ENCODE data around the gene CYP2A13. TPM values are rescaled to one million over a fixed set of nuclear protein-coding genes. Genes with fewer than 3 reads are reported as not detected.

Gene CYP2A13
- total and polyA plus RNA-seq, 12 donors, result not detected

DNA sequence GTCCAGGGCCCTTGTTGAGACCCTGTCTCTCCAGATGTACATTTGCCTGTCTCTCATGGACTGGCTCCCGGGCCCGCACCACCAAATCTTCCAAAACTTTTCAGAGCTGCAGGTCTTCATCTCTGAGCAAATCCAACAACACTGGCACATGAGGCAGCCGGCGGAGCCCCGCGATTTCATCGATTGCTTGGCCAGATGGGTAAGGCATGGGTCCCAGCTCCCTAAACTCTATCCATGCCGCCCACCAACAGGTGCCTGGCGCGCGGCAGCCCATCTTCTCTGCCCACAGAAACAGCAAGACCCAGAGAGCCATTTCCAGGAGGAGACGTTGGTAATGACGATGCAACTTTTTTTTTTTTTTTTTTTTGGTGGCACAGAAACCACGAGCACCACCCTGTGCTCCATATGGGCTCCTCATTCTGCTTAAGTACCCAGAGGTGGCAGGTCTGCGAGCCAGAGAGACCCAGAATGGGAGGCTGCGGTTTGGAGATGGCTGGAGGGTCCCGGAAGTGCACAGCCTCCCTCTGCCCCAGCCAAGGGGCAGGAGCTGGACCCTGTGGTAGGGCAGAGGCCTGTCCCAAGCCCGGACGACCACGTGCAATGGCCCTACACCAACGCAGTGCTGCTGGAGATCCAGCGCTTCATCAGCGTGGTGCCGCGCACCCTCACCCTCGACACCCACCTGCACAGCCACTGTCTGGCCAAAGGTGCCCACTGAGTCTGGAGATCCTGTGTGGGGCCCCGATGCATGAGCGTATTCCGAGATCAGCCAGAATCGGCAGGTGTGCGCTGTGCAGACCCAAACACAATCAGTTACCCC, 48.6 kb downstream of the CYP2A13 start:
- no peak for ATAC-seq
- peaks cover 0 to 8% (median 0%) of the 10 kb centered on the region in 7 donors for H3K27me3 ChIP-seq
- H3K9me3 ChIP-seq, result no peaks in the 10 kb centered on the region
- intact Hi-C loops (cut with DNase I), result no loop called here
- peaks cover 0 to 7% (median 0%) of the 10 kb centered on the region in 9 donors for H3K4me1 ChIP-seq
- no peak for DNase-seq
- H3K36me3 ChIP-seq, result no peaks in the 10 kb centered on the region
- no peak overlapping the region for H3K27ac ChIP-seq
- peak overlapping the region in 2 of 10 donors; percentile 61 for H3K4me3 ChIP-seq
- WGBS, 2 donors, result 95 to 96% methylated on average over 31 of the region's 31 CpGs
- TF ChIP-seq, protein P1, sequence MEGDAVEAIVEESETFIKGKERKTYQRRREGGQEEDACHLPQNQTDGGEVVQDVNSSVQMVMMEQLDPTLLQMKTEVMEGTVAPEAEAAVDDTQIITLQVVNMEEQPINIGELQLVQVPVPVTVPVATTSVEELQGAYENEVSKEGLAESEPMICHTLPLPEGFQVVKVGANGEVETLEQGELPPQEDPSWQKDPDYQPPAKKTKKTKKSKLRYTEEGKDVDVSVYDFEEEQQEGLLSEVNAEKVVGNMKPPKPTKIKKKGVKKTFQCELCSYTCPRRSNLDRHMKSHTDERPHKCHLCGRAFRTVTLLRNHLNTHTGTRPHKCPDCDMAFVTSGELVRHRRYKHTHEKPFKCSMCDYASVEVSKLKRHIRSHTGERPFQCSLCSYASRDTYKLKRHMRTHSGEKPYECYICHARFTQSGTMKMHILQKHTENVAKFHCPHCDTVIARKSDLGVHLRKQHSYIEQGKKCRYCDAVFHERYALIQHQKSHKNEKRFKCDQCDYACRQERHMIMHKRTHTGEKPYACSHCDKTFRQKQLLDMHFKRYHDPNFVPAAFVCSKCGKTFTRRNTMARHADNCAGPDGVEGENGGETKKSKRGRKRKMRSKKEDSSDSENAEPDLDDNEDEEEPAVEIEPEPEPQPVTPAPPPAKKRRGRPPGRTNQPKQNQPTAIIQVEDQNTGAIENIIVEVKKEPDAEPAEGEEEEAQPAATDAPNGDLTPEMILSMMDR (IDR thresholded peaks at IDR 0.05), result no peak

DNA sequence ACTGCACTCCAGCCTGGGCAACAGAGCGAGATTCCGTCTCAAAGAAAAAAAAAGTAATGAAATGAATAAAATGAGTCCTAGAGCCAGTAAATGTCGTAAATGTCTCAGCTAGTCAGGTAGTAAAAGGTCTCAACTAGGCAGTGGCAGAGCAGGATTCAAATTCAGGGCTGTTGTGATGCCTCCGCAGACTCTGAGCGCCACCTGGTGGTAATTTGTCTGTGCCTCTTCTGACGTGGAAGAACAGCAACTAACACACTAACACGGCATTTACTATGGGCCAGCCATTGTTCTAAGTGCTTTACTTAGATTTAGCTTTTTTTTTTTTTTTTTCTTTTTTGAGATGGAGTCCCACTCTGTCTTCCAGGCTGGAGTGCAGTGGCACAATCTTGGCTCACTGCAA, 56.2 kb downstream of the CYP2A13 start:
- Histone ChIP-seq H3K4me3 (no peak overlapping the region), H3K27me3 (peaks cover 0 to 31% (median 17%) of the 10 kb centered on the region in 7 donors), H3K36me3 (no peaks in the 10 kb centered on the region), H3K4me1 (no peaks in the 10 kb centered on the region), H3K9me3 (no peaks in the 10 kb centered on the region), H3K27ac (no peak overlapping the region)
- intact Hi-C loops (cut with DNase I), result loop anchor here in 9 of 10 donors (2.0 to 10.0 kb wide), 6 partner anchors 167 to 482 kb away; no protein-coding TSS in a partner anchor
- WGBS, 2 donors, result 17 to 31% methylated on average over 7 of the region's 7 CpGs
- TF ChIP-seq, protein P1 (IDR thresholded peaks at IDR 0.05), result peak; percentile 65 to 87 (median 77)
- ATAC-seq (peak in 6 of 8 donors; percentile 65 to 82 (median 68)), DNase-seq (peak; percentile 69 to 73)

Other genes starting within 250 kb of the CYP2A13 start
- gene CYP2A6, start 238.0 kb upstream of the CYP2A13 start, total RNA-seq, result not detected
- not detected for gene CYP2A6, start 238.0 kb upstream of the CYP2A13 start, polyA plus RNA-seq
- not detected for gene CYP2A7, start 206.2 kb upstream of the CYP2A13 start, total RNA-seq
- gene CYP2A7, start 206.2 kb upstream of the CYP2A13 start, polyA plus RNA-seq, result not detected
- not detected for gene CYP2B6, start 97.2 kb upstream of the CYP2A13 start, total RNA-seq
- not detected for gene CYP2B6, start 97.2 kb upstream of the CYP2A13 start, polyA plus RNA-seq
- not detected for gene CYP2F1, start 26.0 kb downstream of the CYP2A13 start, total RNA-seq
- gene CYP2F1, start 26.0 kb downstream of the CYP2A13 start, polyA plus RNA-seq, result not detected
- 1 to 10 TPM in 1 of 10 donors, under 1 TPM in 4, not detected in 5; 0.42 to 1.1 (median 0.59) TPM for gene CYP2S1, start 104.8 kb downstream of the CYP2A13 start, total RNA-seq
- under 1 TPM; 0.29 to 0.30 TPM for gene CYP2S1, start 104.8 kb downstream of the CYP2A13 start, polyA plus RNA-seq
- 10 to 100 TPM in 4 of 10 donors, 1 to 10 TPM in 6; 6.5 to 22.8 (median 9.8) TPM for gene AXL, start 130.8 kb downstream of the CYP2A13 start, total RNA-seq
- 10 to 100 TPM in 1 of 2 donors, 1 to 10 TPM in 1; 7.9 to 13.0 TPM for gene AXL, start 130.8 kb downstream of the CYP2A13 start, polyA plus RNA-seq
- gene HNRNPUL1, start 175.9 kb downstream of the CYP2A13 start, total RNA-seq, result 100 to 1,000 TPM; 101 to 151 (median 108) TPM
- gene HNRNPUL1, start 175.9 kb downstream of the CYP2A13 start, polyA plus RNA-seq, result 10 to 100 TPM; 55.5 to 65.6 TPM
- gene CCDC97, start 221.7 kb downstream of the CYP2A13 start, total RNA-seq, result 10 to 100 TPM; 12.6 to 19.2 (median 16.4) TPM
- gene CCDC97, start 221.7 kb downstream of the CYP2A13 start, polyA plus RNA-seq, result 10 to 100 TPM; 11.3 to 11.5 TPM